Posterior vena cava (tissue), 2 donors: ENCODE results near the gene CAMK1D. TPM values are rescaled to one million over a fixed set of nuclear protein-coding genes. Genes with fewer than 3 reads are reported as not detected.
"Not testable (repeated sequence)": the region's sequence is repeated elsewhere in the genome, so short reads cannot be mapped to it uniquely, and the experiment has no call there.

Experiments
- DNase-seq: peaks from one replicate; pipeline ENCODE4 v3.0.0-alpha.2; 2020; ENCODE audit warnings: low spot score
- intact Hi-C, 2 donors: fragments of 100-400 bp; cut with DNase I; formaldehyde crosslinking; loops; one replicate each; pipeline versions ENCODE4 v1.14.1 to v1.14.2; 2022 to 2023
- total RNA-seq, 2 donors: library from RNA; stranded (reverse); fragmentation: NEBNext Ultra II Directional; extraction: Animal tissue kit (Norgen Biotek cat#: 25700); gene quantifications; one replicate each; pipeline ENCODE4 v1.2.1, GENCODE V29; 2021
- donor health status: DM: yes; HTN: yes; CAD: no.
- donor health status: DM: yes; HTN: yes; CAD: no.

CAMK1D gene
- total RNA-seq, 2 donors from 2014 or later = 12.2 to 17.8 TPM

GRCh38 chr10:12709521-12709963 is 360.2 kb downstream of the CAMK1D start:
- DNase-seq = no peak
- intact Hi-C loops = loop anchor here in 1 of 2 donors (10.0 kb wide), 1 partner anchor 445 kb away; no protein-coding TSS in a partner anchor

DNA sequence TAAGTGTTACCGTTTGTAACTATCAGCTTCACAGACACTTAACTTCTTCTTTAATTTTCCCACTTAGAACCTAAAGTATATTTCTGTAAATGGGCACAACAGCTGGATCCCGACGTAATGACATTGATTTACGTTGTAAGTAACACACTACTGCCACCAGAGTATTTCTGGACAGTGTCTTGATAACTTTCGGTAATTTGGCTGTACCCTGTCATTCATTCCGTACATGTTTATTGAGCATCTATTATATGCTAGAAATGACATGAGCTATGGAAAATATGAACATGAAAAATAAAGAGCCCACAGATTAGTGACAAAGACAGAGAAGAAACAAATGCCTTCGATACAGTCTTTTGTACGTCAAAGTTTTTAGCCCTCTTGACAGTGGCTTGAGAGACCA is 360.8 kb downstream of the CAMK1D start:
- no peak for DNase-seq
- intact Hi-C loops = loop anchor here in 1 of 2 donors (5.0 to 10.0 kb wide), 3 partner anchors 195 to 448 kb away; no protein-coding TSS in a partner anchor

DNA sequence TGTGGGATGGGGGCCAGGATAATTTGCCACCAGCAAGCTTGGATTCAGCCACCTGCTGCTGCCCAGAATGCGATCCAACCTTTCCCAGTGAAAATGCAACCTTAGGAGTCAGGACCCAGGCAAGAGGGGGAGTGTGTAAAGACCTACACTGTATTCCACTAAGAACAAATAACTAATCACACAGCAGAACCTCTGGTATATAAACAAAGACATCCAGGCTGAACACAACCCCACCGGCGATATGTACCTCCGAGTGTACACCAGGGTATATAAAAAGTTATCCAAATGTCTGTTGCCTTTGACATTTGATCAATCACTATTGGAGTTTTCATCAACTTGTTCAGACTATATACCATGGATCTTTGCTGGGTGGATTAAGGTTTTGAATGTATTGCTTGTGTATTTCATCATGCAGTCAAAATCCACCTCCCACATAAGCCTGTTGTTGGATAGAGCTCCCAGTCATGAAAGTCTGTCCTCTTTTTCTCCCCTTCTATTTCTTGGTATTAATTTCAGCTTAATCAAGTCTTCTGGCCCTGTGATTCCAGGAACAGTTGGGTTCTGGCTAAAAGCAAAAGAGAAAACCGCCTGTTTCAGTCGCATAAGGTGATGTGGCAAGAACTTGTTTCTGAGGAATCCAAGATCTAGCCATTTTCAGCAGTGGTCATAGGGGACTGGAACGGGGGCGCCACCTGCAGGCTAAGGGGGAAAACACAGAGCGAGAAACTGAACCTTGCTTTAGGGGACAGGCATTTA is 361.4 kb downstream of the CAMK1D start:
- peak; percentile 93 for DNase-seq
- intact Hi-C loops = loop anchor here in 1 of 2 donors (5.0 to 10.0 kb wide), 3 partner anchors 194 to 448 kb away; no protein-coding TSS in a partner anchor

- DNase-seq = no peak
- intact Hi-C loops = loop anchor here in 1 of 2 donors (5.0 to 10.0 kb wide), 3 partner anchors 193 to 449 kb away; no protein-coding TSS in a partner anchor
These were observed 362.0 kb downstream of the CAMK1D start for GRCh38 chr10:12711350-12711708.

GRCh38 chr10:12712293-12712983 is 363.1 kb downstream of the CAMK1D start:
- DNase-seq = no peak
- intact Hi-C loops = loop anchor here in 1 of 2 donors (5.0 to 10.0 kb wide), 3 partner anchors 192 to 450 kb away; no protein-coding TSS in a partner anchor

DNA sequence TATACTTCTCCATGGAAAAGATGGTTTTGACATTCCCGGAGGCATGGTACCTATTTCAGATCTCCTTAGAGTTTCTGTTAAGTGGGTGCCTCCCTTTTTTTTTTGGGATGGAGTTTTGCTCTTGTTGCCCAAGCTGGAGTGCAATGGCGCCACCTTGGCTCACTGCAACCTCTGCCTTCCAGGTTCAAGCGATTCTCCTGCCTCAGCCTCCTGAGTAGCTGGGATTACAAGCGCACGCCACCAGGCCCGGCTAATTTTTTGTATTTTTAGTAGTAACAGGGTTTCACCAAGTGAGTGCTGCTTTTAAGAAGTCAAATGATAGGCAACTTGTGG is 363.6 kb downstream of the CAMK1D start:
- intact Hi-C loops = loop anchor here in 1 of 2 donors (5.0 to 10.0 kb wide), 3 partner anchors 192 to 451 kb away; no protein-coding TSS in a partner anchor
- DNase-seq = not testable (repeated sequence)

GRCh38 chr10:12716042-12716441 is 366.7 kb downstream of the CAMK1D start:
- DNase-seq = no peak
- intact Hi-C loops = loop anchor here (5.0 to 10.0 kb wide), 2 partner anchors 189 to 356 kb away; no protein-coding TSS in a partner anchor

- intact Hi-C loops = loop anchor here (5.0 to 10.0 kb wide), 2 partner anchors 187 to 354 kb away; no protein-coding TSS in a partner anchor
- no peak for DNase-seq
These were observed 368.8 kb downstream of the CAMK1D start for GRCh38 chr10:12717981-12718707.

DNA sequence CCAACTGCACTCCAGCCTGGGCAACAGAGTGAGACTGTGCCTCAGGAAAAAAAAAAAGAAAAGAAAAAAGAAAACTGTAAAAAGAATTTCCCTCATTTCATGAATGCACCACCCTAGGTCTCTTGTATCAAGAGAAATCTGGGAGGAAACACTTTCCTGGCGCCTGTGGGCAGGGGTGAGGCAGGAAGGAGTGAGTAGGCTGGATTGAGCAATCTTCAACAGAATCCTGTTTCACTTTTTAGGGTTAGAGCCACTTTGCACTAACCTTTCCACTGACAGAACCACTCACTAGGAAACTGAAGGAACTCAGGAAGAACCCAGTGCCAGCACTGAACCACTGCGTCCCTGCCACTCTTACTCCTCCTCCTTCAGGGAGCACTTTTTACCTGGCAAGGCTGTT is 370.0 kb downstream of the CAMK1D start:
- peak; percentile 90 for DNase-seq
- intact Hi-C loops = loop anchor here (5.0 to 10.0 kb wide), 2 partner anchors 185 to 353 kb away; no protein-coding TSS in a partner anchor

DNA sequence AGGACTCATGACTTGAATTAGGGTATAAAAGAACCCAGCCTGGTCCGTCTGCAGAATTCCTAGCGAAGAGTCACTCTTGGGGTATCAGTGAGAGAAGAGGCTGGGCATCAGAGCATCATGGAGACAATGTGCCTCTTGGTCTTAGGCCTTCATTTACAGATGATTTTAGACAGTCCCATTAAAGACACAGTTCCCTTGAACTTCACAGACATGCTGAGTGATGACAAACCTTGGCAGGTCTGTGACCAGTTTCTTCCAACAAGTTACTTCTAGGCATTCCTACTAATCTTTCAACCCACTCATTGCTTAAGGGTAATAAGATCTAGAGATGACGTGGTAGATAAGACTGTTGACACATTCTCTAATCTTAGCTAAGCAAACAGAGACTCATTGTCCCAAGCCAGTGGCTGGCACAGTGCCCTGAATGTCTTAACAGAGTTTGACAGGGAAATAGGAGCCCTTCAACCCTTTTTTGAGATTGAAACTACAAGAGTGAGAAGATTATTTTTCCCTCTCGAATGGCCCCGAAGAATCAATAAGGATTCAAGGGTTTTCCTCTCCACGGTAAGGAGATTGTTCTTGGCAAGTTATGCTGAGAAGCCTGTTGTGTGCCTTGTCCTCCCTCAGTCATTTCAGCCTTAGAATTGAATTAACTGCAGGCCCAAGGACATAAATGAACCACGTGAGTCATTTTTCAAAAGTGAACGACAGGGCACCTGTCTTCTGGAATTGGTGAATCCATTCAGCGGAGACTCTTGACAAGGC is 371.1 kb downstream of the CAMK1D start:
- peak; percentile 96 for DNase-seq
- intact Hi-C loops = no loop called here

DNA sequence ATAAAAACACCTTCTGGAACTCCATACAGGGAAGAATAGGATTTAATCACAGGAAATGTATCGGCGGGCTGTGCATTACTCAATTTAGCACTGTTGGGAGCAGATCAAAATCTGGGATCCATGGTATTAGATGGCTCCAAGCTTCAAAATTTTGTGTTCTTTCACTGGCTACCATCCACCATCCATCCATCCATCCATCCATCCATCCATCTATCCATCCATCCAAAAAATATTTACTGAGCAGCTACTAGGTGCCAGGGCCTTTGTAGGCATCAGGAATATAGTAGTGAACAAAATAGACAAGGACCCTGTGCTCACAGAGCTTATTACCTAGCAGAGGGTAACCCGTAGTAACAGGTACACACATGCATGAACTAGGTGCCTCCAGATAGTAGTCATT is 372.0 kb downstream of the CAMK1D start:
- intact Hi-C loops = no loop called here
- DNase-seq = no peak

GRCh38 chr10:12723220-12723619 is 373.9 kb downstream of the CAMK1D start:
- DNase-seq = no peak
- intact Hi-C loops = no loop called here

DNA sequence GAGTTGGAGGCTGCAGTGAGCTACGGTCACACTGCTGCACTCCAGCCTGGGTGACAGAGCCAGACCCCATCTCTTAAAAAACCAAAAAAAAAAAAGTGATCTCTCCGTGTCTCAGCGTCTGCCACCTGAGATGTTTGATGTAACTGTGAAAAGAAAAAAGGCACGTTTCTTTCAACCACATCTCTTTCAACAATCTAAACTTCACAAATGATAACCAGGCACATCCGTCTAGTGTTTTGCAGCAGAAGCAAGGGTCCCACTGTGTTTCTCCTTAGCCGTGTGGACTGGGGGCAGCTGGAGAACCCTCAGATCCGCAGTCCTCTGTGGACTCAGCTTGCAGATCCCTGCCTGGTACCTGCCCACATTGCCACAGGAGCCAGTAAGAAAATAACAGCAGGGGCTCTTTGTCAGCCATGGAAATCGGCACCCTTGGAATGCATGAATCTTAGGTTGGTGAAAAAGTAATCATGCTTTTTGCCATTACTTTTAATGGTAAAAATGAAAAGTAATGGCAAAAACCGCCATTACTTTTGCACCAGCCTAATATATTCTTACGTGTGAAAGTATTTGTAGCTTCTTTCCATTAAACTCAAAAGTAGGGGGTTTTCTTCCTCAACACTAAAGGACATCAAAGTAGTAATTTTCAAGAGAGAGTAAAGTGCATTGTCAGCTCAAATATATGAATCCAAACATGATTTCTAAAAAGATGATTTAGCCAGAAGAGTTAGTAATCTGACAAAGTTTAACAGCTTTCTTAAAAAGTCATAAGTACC is 375.6 kb downstream of the CAMK1D start:
- intact Hi-C loops = no loop called here
- no peak for DNase-seq

DNA sequence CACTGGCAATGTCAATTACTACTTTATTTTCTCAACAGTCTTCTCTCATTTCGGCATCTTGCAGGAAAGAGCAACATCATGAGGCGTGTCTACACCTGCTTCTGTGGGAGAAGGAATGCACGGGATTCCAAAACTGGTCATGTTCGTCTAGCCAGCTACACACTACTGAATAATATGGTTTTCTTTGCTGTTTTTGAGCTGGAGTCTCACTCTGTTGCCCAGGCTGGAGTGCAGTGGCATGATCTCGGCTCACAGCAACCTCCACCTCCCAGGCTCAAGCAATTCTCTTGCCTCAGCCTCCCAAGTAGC is 376.2 kb downstream of the CAMK1D start:
- DNase-seq, intact Hi-C loops: not testable (repeated sequence)

GRCh38 chr10:12726971-12727831 is 377.9 kb downstream of the CAMK1D start:
- intact Hi-C loops = no loop called here
- no peak for DNase-seq

DNA sequence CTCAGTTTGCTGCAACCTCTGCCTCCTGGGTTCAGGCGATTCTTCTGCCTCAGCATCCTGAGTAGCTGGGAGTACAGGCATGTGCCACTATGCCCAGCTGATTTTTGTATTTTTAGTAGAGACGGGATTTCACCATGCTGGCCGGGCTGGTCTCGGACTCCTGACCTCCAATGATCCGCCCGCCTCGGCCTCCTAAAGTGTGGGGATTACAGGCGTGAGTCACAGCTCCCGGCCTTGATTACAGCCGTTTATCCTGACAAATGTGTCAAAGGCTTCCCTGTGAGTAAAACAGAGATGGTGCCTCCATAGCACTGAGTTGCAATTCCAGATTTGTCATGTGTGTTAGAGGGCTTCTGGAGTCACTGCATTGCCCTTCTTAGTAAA is 378.5 kb downstream of the CAMK1D start:
- intact Hi-C loops = no loop called here
- peak; percentile 89 for DNase-seq

DNA sequence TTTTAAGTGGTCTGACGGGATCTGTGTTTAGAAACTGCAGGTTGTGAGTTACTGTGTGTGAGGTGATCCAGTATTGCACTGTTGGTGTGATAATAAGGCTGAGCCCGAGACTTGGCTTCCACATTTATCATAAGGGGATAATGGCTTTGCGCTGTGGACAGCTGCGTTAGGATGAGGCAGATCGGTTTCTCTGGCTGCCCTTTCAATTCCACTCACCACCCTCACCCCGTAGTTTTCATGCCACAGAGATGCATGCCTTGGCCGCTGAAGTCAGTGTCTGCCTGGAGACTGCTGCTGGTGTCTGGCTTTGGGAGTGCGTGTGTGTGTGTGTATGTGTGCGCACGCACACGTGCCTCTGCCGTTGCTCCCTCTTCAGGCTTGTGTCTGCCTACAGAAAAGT is 379.1 kb downstream of the CAMK1D start:
- DNase-seq = no peak
- intact Hi-C loops = no loop called here
